ENCODE measurements around the gene ZNF804A. TPM values are rescaled to one million over a fixed set of nuclear protein-coding genes. Genes with fewer than 3 reads are reported as not detected.

Gene ZNF804A
- total RNA-seq, 1 donor from 2014 or later, result not detected

DNA sequence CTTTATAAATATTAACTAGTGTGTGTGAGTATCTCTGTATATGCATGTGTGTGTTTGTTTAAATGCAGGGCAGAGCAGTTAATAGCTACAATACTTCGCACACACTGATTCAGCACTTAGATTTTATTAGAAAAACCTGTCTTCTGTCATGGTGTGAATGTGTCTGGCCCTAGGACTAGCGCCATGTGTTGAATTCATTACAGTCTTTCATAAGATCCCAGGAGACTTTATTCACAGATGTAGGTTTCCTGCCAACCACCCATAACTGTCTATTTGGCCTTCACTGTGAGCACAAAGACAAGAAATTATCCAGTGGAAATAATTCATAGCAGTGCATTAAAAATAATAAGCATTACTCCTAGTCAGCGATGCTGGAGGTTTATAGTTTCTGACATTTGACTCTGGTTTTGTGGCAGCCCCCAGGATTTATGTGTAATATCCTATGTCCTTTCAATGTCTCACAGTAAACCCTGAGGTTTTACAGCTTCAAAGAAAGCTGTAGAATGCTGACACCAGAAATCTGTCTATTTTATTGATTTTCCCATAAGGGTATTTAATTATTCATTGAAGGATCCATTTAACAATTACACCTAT lies 93.9 kb downstream of the ZNF804A start:
- no peak overlapping the region for H3K4me3 ChIP-seq (ENCODE audit: low read depth, low read length)
- TF ChIP-seq, protein P1, sequence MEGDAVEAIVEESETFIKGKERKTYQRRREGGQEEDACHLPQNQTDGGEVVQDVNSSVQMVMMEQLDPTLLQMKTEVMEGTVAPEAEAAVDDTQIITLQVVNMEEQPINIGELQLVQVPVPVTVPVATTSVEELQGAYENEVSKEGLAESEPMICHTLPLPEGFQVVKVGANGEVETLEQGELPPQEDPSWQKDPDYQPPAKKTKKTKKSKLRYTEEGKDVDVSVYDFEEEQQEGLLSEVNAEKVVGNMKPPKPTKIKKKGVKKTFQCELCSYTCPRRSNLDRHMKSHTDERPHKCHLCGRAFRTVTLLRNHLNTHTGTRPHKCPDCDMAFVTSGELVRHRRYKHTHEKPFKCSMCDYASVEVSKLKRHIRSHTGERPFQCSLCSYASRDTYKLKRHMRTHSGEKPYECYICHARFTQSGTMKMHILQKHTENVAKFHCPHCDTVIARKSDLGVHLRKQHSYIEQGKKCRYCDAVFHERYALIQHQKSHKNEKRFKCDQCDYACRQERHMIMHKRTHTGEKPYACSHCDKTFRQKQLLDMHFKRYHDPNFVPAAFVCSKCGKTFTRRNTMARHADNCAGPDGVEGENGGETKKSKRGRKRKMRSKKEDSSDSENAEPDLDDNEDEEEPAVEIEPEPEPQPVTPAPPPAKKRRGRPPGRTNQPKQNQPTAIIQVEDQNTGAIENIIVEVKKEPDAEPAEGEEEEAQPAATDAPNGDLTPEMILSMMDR (IDR thresholded peaks at IDR 0.05; ENCODE audit: insufficient read depth, low read length, severe bottlenecking), result no peak
- H3K36me3 ChIP-seq (ENCODE audit: control insufficient read depth, insufficient read depth, low read length), result no peaks in the 10 kb centered on the region
- no peak for DNase-seq (ENCODE audit: low read depth)
- H3K27me3 ChIP-seq (ENCODE audit: control insufficient read depth, insufficient read depth, low read length), result no peaks in the 10 kb centered on the region
- no peak for FAIRE-seq

GRCh38 chr2:184696644-184697043 lies 98.3 kb downstream of the ZNF804A start:
- no peak overlapping the region for H3K4me3 ChIP-seq (ENCODE audit: low read depth, low read length)
- FAIRE-seq, result no peak
- no peak for DNase-seq (ENCODE audit: low read depth)
- no peaks in the 10 kb centered on the region for H3K36me3 ChIP-seq (ENCODE audit: control insufficient read depth, insufficient read depth, low read length)
- TF ChIP-seq, protein P1 (IDR thresholded peaks at IDR 0.05; ENCODE audit: insufficient read depth, low read length, severe bottlenecking), result no peak
- H3K27me3 ChIP-seq (ENCODE audit: control insufficient read depth, insufficient read depth, low read length), result no peaks in the 10 kb centered on the region

- Histone ChIP-seq H3K36me3 (ENCODE audit: control insufficient read depth, insufficient read depth, low read length) (no peaks in the 10 kb centered on the region), H3K27me3 (ENCODE audit: control insufficient read depth, insufficient read depth, low read length) (no peaks in the 10 kb centered on the region), H3K4me3 (ENCODE audit: low read depth, low read length) (no peak overlapping the region)
- FAIRE-seq, result no peak
- TF ChIP-seq, protein P1 (IDR thresholded peaks at IDR 0.05; ENCODE audit: insufficient read depth, low read length, severe bottlenecking), result no peak
- no peak for DNase-seq (ENCODE audit: low read depth)
Observed at GRCh38 chr2:184698476-184698875, 100.1 kb downstream of the ZNF804A start.

DNA sequence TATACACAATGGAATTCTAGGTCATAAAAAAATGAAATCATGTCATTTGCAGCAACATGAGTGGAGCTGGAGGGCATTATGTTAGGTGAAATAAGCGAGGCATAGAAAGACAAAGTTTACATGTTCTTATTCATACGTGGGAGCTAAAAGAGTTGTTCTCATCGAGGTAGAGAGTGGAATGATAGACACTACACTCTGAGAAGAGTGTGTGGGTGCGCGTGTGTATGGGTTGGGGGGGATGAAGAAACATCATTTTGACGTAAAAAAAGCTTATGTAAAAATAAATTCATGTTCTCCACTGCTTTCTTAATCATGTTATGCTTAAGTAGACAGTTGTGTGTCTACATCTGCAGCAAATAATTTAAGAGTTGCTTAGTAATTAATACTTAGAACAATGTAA lies 123.6 kb downstream of the ZNF804A start:
- DNase-seq (ENCODE audit: low read depth) (no peak), FAIRE-seq (no peak)
- Histone ChIP-seq H3K4me3 (ENCODE audit: low read depth, low read length) (no peak overlapping the region), H3K36me3 (ENCODE audit: control insufficient read depth, insufficient read depth, low read length) (no peaks in the 10 kb centered on the region), H3K27me3 (ENCODE audit: control insufficient read depth, insufficient read depth, low read length) (no peaks in the 10 kb centered on the region)
- TF ChIP-seq, protein P1 (IDR thresholded peaks at IDR 0.05; ENCODE audit: insufficient read depth, low read length, severe bottlenecking), result no peak

DNA sequence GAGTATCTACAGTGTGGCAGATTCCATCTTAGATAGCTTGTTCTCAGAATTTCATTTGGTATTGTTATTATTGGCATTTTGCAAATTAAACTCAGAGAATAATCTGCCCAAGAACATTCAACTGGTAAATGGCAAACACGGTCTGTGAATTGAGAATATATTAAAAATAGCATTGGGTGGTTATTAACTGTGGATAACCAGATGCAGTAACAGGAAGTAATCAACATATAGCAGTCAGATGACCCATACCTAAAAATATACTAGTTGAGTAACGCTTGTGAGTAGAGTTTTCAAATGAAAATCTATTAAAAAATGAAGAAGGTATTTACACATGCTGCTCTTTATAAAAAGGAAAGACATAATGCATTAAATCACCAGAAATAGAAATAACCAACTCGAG lies 129.5 kb downstream of the ZNF804A start:
- FAIRE-seq (no peak), DNase-seq (ENCODE audit: low read depth) (no peak)
- Histone ChIP-seq H3K36me3 (ENCODE audit: control insufficient read depth, insufficient read depth, low read length) (no peaks in the 10 kb centered on the region), H3K4me3 (ENCODE audit: low read depth, low read length) (no peak overlapping the region), H3K27me3 (ENCODE audit: control insufficient read depth, insufficient read depth, low read length) (no peaks in the 10 kb centered on the region)
- TF ChIP-seq, protein P1 (IDR thresholded peaks at IDR 0.05; ENCODE audit: insufficient read depth, low read length, severe bottlenecking), result no peak

DNA sequence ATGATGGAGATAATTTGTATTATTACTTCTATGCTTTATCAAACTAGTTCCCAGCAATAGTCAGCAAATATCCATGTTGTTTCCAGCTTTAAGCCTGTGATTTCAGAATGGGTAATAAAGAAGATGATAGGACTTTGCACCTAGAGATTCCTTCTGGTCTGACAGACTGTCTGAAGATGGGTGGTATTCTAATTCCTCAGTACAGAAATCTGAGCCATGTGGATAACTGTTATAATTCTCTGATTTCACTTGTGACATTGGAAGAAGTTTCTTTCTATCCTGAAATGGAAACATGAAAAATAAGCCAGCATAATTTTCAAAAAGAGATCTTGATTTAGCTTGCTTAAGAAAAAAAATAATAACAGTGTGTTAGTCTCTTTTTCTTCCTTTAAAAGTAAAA lies 130.1 kb downstream of the ZNF804A start:
- H3K27me3 ChIP-seq (ENCODE audit: control insufficient read depth, insufficient read depth, low read length), result no peaks in the 10 kb centered on the region
- TF ChIP-seq, protein P1 (IDR thresholded peaks at IDR 0.05; ENCODE audit: insufficient read depth, low read length, severe bottlenecking), result no peak
- no peak overlapping the region for H3K4me3 ChIP-seq (ENCODE audit: low read depth, low read length)
- FAIRE-seq (no peak), DNase-seq (ENCODE audit: low read depth) (no peak)
- no peaks in the 10 kb centered on the region for H3K36me3 ChIP-seq (ENCODE audit: control insufficient read depth, insufficient read depth, low read length)

Data from bronchial epithelial cell (primary cell).